HG03135 (cell line): ENCODE measurements around the gene TEX13D.
"Not testable (repeated sequence)": the region's sequence is repeated elsewhere in the genome, so short reads cannot be mapped to it uniquely, and the experiment has no call there.

Experiments used
- ATAC-seq: cut with Tn5 transposase; IDR thresholded peaks from one replicate; pipeline ENCODE4 v1.9.1; 2021; ENCODE audit warnings: mild to moderate bottlenecking, moderate library complexity; ENCODE audit not compliant: unreplicated experiment

The TEX13D gene

DNA sequence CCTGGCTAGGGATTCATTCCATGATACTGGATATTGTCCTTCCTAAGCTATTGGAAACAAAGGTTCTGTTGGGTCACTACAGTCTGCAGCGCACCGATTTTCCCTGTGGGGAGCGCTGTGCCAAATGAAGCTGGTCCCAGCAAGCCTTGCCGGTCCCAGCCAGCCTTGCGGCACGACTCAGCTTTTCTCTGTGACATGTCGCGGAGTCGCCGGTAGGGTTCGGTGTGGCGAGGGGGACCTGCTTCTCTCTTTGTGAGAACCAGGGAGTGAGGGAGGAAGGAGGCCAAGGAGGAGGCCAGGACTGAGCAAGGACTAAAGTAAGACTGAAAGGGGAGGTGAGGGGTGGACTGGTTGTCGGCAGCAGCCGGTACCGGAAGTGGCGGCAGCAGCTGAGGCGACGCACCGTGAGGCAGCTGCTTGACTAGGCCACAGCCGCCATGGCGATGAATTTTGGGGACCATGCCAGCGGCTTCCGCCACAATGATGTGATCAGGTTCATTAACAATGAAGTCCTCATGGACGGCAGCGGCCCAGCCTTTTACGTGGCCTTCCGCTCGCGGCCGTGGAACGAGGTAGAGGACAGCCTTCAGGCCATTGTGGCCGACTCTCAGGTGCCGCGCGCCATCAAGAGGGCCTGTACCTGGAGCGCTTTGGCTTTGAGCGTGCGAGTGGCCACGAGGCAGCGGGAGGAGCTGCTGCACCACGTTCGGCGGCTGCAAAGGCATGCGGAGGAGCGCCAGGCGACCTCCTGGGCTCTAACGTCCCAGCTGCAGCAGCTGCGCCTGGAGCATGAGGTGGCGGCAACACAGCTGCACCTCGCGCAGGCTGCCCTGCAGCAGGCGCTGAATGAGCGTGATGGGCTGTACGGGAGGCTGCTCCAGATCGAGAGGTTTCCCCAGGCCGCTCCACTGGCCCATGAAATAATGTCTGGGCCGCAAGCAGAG lies at the start of gene TEX13D:
Gene TEX13D, plus strand, starts transcription at position 180 of the 944 bp plus-strand sequence. Its CDS starts 258 bp downstream, at position 438.
- ATAC-seq = no peak

DNA sequence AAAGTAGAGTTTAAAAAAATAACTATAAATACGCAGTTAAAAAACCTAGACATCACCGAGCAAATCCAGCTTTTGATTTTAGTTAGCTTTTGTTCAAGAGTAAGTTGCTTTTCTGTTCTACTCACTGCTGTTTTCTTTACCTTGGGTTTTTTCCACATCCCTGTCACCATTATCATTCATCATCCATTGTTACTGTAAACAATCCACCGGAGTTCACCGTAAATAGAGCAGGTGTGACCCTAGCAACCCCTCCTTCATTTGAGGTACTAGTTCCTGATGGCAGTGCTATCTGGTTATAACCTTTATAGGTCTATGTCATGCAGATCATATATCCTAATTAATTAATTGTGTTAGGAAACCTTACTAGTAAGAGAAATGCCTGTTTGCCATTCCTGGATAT lies 43.0 kb upstream of the TEX13D start:
- no peak for ATAC-seq

DNA sequence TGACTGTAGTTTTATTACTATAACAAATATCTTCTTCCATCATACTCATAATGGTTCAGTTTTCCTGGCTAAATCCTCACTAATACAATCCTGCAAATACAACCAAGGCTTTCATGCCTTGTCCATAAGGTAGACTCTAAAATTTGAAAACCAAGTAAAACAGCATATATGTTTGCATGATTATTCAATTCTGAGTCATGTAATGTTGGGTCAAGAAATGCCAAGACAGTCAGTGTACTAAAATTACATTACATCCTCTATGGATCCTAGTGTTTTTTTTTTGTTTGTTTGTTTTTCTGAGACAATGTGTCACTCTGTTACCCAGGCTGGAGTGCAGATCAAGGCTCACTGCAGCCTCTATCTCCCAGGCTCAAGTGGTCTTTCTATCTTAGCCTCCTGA lies 38.6 kb upstream of the TEX13D start:
- ATAC-seq = no peak

DNA sequence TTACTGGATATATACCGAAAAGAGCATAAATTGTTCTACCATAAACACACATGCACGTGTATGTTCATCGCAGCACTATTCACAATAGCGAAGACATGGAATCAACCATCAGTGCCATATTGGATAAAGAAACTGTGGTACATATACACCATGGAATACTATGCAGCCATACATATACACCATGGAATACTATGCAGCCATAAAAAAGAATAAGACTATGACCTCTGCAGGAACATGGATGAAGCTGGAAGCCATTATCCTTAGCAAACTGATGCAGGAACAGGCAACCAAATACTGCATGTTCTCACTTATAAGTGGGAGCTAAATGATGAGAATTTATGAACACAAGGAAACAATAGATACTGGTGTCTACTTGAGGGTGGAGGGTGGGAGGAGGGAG lies 33.1 kb upstream of the TEX13D start:
- ATAC-seq = not testable (repeated sequence)

DNA sequence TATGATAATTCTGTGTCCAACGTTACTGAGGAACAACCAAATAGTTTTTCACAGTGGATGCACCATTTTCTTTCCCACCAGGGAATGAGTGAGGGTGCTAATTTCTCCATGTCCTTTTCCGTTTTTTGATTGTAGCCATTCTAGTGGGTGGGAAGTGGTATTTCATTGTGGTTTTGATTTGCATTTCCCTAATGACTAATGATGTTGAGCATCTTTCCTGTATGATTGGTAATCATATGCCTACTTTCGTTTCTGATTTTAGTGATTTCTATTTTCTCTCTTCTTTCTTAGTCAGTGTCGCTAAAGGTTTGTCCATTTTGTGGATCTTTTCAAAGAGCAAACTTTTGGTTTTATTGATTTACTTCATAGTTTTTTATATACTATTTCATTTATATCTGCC lies 32.1 kb upstream of the TEX13D start:
- no peak for ATAC-seq

DNA sequence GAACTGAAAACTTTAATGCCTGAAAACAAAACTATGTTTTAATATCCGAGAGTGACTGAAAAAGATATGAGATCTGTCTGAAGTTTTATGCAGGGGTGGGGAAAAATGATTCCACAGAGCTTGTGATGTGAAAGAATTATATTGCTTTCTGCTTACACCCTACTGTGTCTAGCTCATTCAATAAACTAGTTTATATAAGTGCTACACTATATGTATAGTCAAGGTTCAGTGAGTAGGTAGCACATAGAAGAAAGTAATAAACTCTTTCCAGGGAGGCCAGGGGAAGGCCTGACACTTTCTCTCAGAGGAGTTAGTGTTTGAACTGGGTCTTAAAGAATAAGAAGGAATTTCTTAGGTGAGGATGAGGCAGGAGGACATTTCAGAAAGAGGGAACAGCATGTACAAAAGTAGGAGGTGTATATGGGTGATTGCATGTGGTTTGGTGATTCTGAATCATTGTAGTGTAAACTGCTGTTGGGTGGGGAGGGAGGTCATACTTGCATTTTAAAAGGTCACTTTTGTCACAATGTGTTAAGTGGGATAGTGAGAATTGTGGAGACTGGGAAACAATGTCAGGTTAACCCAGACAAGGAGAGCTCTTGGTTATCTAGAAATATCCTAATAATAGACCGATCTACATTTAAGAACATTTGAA lies 25.1 kb upstream of the TEX13D start:
- no peak for ATAC-seq

DNA sequence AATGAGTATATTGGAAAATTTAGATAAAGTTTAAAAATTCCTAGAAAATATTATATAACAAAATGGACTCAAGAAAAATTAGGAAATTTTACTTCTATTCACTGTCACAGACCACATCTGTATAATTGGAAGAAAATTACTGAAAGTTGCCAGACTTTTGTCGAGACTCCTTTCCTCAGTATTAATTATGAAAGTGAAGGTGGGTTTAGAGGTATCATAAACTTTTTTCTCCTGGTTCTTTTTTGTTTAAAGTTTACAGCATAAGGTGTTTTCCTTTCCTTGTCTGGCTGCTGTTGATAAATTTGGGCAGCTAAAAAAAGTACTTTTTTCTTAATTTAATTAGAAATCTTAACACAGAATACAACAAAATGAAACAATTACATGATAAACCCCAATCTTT lies 6.7 kb upstream of the TEX13D start:
- ATAC-seq = no peak

DNA sequence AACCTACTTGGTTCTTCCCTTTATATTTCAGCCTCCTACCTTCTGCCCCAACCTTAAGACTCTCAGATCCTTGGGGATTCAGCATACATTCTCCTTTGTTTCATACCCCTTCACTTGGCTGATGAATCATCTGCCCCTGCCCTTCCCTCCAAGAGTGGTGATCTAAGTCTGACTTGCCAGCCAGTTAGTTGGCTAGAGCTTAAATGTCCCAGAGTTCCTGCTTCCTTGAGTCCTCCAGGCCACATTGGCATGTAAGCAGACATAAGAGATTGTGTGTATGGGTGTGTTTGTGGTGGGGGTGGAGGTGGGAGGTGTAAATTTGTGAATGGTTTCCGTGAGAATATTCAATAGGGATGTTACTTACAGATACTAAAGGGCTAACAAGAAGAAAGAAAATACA lies 3.7 kb upstream of the TEX13D start:
- ATAC-seq = no peak

DNA sequence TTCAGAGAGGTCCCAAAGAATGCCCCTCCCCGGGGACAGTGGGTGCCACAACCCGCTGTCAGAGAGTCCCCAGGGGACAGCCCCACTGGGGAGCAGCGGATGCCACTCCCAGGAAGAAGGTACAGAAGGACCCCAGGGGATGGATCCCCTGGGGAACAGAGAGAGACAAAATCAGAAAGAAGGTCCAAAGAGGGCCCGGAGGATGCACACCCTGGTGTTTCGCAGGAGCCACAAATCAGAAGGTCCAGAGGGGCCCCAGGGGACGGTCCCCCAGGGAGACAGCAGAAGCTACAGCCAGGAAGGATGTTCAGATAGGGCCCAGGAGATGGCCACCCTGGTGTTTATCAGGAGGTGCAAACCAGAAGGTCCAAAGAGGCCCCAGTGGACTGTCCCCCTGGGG lies 1.4 kb downstream of the TEX13D start:
- no peak for ATAC-seq

DNA sequence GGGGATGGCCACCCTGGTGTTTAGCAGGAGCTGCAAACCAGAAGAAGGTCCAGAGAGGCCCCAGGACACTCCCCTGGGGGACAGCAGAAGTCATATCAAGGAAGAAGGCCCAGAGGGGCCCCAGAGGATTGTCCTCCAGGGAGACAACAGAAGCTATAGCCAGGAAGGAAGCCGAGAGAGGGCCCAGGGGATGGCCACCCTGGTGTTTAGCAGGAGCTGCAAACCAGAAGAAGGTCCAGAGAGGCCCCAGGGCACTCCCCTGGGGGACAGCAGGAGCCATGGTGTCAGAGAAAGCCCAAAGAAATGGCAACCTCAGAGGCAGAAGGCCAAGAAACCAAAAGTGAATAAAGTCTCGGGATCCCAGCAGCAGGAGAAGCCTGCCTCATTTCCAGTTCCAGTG lies 2.1 kb downstream of the TEX13D start:
- ATAC-seq = not testable (repeated sequence)

DNA sequence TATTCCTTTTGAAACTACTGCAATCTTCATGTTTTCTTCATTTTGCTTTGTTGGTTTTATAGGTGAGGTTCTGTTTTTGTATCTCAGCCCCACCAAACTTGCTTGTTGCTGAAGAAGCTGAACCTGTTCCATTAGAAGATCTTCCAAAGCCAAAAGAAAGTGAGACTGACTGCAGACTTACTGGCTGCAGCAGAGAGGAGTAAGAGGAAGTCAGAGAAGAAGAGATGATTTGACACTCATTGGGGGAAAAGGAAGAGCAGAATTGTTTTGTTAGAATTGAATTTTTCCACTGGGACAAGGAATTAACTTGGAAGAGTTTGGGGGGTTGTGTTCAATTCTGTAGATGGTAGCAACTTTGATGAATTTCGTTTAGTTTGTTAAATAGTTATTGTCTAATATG lies 3.1 kb downstream of the TEX13D start:
- no peak for ATAC-seq

DNA sequence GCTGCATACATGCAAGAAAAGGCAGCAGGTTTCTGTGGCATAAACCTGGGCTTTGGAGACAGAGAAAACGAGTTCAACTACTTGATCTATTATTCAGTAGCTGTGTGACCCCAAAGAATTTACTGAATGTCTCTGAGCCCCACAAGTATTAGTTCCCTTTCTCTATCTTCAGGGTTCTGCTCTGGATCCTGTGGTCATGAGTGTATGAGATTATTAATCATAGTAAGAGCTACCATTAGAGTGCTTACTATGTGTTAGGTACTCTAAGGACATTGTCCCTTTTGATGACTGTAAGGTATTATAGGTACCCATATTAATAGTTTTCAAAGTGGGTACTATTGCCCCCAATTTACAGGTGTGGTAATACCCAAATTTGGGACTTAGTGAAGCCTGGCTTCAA lies 5.5 kb downstream of the TEX13D start:
- no peak for ATAC-seq

DNA sequence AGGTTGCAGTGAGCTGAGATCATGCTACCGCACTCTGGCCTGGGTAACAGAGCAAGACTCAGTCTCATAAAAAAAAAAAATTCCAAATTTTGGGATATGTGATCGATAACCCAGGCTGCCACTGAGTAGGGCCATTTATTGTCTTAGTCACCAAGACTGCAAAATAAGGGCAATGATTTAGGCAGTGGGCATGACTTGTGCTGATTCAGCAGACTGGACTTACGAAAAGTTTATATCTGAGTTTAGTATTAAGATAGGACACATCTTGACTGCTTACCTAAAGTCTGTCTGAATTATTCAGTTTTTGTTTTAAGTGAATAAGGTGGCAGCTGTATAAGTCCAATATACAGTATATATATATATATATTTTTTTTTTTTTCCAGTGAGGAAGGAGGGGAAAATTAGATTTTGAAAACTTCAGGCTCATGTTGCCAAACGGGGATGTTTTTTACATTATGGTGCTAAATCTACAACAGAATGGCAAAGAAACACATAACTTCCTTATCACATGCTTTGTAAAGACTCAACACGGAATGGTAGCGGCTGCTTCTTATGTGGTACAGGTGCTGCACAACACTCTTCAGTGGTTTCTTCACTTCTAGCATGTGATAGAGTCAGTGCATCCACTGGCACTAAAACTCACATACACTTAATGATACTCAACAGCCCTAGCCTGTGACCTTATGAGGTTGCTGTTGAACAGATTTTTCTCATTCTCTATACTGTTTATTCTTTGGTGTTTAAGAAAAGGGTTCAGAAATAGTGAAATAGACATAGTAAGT lies 6.5 kb downstream of the TEX13D start:
- no peak for ATAC-seq

DNA sequence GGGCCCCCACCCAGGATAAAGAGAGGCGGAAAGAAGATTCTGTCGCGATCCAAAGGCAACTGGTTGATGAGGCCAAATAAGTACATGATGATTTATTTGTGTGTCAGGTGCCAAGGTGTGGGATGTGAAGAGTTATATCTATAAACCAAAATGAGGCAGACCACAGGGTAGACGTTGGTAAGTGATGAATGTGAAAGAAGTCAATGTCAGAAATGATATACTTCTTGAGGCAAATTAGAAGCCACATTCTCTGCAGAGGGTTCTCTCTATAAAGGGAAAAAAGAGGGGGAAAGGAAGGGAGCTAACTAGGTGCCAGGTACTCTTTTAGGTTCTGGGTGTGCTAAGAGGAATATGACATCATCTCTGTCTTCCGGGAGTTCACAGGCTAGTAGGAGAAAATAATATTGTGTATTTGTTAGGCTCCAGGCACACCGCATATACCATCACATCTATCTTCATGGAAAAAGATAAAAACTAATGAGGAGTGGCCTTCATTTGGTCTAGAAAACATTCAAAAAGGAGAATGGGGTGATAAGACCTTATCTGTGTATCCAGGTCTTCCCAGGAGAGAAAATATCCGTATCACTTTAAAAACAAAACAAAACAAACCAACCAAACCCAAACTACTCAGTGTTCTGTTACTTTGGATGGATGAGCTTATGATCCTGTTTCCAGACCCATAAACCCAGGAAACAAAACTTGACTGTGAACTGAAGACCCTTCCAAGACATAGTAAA lies 9.1 kb downstream of the TEX13D start:
- no peak for ATAC-seq

DNA sequence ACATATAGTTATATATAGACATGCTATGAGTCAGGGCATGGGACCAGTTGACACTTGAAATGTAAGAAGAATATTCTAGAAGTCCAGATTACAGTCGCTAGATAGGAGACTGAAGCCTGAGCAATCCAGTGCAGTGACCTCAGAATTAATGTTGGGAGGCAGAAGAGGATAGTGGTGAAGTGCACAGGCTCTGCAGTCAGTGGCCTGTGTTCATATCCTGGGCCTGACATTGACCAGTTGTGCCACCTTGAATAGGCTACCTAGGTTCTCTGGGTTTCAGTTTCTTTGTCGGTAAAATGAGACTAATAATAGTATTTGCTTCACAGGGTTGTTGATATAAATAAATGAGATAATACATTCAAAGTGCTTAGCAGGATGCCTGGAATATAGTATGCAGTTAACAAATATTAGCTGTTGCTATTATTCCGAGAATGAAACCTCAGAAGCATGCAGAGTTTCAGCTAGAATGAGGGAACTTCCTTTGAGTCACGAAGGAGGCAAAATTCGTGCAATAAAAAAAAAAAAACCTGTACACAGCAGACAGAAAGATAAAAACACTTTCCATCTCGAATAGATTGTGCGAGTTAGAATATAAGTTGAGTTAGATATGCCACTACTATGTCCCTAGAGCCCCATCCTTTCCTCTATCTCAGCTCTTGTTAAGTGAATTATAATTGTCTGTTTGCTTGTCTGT lies 9.9 kb downstream of the TEX13D start:
- no peak for ATAC-seq

DNA sequence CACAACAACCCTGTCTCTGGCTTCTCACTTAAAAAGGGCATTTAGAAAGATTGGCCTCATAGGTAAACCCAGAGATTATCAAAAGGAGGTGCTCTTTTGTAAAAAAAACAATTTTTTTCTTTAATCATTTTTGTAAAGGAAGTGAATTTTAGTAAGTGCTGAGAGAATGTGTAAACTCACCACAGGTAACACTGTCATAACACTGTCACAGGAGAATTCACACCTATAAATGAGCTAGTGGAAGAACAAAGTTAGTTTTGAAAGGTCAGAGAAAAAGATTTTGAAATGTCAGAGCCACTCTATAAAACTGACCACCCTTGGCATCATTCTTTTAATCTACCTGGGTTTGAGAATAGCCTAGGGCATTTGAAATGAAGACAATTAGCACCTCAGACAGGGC lies 10.6 kb downstream of the TEX13D start:
- ATAC-seq = no peak

DNA sequence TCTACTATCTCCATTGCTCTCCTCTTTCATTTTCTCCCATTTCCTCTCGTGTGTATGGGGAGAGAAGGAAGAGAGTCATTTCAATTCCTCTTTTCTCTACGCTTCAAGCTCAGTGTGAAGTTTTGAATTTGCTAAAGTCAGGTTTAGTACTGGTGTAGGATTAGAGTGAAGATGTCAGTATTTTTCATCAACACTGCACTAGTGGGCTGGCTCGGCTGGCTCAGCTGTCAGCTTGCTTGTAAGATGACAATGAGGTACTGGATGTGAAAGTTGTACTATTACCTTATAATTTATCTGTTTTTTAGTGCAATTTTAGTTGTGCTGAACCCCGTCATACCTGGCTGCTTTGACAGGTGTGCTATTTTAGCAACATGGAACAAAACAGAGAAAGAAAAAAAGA lies 11.8 kb downstream of the TEX13D start:
- ATAC-seq = no peak

DNA sequence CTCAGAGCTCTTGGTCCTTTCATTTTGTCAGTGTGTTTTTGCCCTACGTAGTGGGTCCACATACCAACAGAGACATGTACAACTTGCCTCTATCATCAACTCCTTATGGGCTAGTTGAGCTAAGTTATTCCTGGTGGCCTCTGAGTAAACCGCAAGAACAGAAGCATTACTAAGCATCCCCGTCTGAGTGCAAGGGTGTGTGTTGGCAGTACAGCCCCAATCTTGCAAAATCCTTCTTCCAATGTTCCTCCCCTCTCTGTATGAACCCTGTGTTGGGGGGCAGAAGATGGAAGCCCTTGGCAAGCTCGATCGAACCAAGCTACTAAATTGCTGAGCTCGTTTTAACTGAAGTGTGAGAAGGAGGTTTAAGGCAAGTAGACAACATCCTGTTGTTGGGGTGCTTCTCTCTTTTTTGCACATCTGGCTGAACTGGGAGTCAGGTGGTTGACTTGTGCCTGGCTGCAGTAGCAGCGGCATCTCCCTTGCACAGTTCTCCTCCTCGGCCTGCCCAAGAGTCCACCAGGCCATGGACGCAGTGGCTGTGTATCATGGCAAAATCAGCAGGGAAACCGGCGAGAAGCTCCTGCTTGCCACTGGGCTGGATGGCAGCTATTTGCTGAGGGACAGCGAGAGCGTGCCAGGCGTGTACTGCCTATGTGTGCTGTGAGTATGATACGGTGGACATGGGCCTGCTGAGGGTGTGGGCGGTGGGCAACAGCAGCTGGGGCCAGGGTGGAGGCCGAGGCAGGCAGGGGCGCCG lies 13.8 kb downstream of the TEX13D start, which contains the start of gene SH2D1A:
Gene SH2D1A, plus strand, starts transcription at position 447 of the 760 bp plus-strand sequence. Its CDS starts 80 bp downstream, at position 527.
- ATAC-seq = no peak

DNA sequence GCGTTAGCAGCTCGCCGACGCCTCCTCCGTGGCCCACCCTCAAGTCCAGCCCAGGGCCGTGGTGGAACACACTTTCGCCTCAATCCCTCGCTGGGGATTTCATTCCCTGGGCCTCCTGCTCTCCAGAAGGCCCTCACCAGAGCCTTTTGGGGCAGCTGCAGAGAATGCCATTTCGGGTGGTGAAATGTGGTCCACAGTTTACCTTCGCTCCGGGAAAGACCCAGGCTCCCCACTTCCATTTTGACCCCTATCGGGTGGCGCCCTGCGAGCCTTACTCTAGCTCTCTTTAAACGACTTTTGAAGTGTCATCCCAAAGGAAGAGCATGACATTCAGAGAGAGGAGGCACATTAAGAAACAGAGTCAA lies 14.4 kb downstream of the TEX13D start:
- no peak for ATAC-seq
